H1 (cell line): Measurements from ENCODE around the gene IFNGR1. TPM values are rescaled to one million over a fixed set of nuclear protein-coding genes. Genes with fewer than 3 reads are reported as not detected.

Source experiments
- CTCF ChIA-PET: fragments of 300-600 bp; sonication (Branson Sonifier 250); formaldehyde crosslinking; loops from one replicate; lab custom pipeline; 2021; ENCODE audit not compliant: partially characterized antibody; lab: Charles Lee
- POLR2A ChIA-PET: fragments of 300-600 bp; sonication (Branson Sonifier 250); formaldehyde crosslinking; loops from one replicate; lab custom pipeline; 2021; ENCODE audit warnings: inconsistent platforms; ENCODE audit not compliant: partially characterized antibody; lab: Charles Lee
- DNase-seq, 2 experiments: peaks; one replicate each; pipeline versions ENCODE4 v3.0.0 to v3.0.0-alpha.2; 2010 to 2022; ENCODE audit warnings: low spot score in 2 of 2, low read depth in 1 of 2, mixed read lengths in 1 of 2
- FAIRE-seq: peaks from 2 replicates; lab custom pipeline; 2011; peaks lifted over from hg19 to GRCh38; lab: Jason Lieb, UNC
- H2AFZ ChIP-seq: 2 replicates; pipeline ENCODE4 v1.8.1; 2012; ENCODE audit warnings: low read length, inconsistent platforms
- H2AK5ac ChIP-seq: 2 replicates; pipeline ENCODE4 v1.6.1; 2013; ENCODE audit warnings: low read depth, low read length
- H2BK120ac ChIP-seq: replicated peaks from 2 replicates; pipeline ENCODE3; 2013; ENCODE audit warnings: low read depth, low read length, inconsistent platforms
- H2BK12ac ChIP-seq: 2 replicates; pipeline ENCODE4 v1.6.1; 2013; ENCODE audit warnings: low read depth, low read length
- H2BK15ac ChIP-seq: 2 replicates; pipeline ENCODE4 v1.6.1; 2013; ENCODE audit warnings: low read length
- H2BK20ac ChIP-seq: 2 replicates; pipeline ENCODE4 v1.6.1; 2013; ENCODE audit warnings: low read length
- H2BK5ac ChIP-seq: 2 replicates; pipeline ENCODE4 v1.6.1; 2013; ENCODE audit warnings: low read depth, low read length
- H3K14ac ChIP-seq: 2 replicates; pipeline ENCODE4 v1.6.1; 2013; ENCODE audit warnings: inconsistent platforms; ENCODE audit not compliant: insufficient read length
- H3K18ac ChIP-seq: 2 replicates; pipeline ENCODE4 v1.6.1; 2013; ENCODE audit warnings: low read length; ENCODE audit errors: extremely low read depth
- H3K23ac ChIP-seq: 2 replicates; pipeline ENCODE4 v1.6.1; 2013; ENCODE audit warnings: inconsistent platforms; ENCODE audit not compliant: insufficient read length
- H3K23me2 ChIP-seq: 2 replicates; pipeline ENCODE4 v1.6.1; 2013; ENCODE audit warnings: low read depth, low read length
- H3K27ac ChIP-seq: 2 replicates; pipeline ENCODE4 v1.6.1; 2011; ENCODE audit warnings: low read depth, low read length, inconsistent platforms
- H3K27me3 ChIP-seq, 4 experiments: replicated peaks in 1 of 4; 1 replicate in 1 of 4; 2 replicates in 3 of 4; pipeline versions ENCODE4 v1.6.1 to v1.8.1; 2011 to 2013; ENCODE audit warnings: low read length in 3 of 4, mild to moderate bottlenecking in 3 of 4, inconsistent platforms in 2 of 4, mixed read lengths in 2 of 4, moderate library complexity in 1 of 4; ENCODE audit not compliant: control insufficient read depth in 3 of 4, insufficient read depth in 3 of 4; ENCODE audit errors: extremely low read depth in 1 of 4
- H3K36me3 ChIP-seq, 4 experiments: 2 replicates each; pipeline versions ENCODE4 v1.6.1 to v1.8.1; 2011 to 2013; ENCODE audit warnings: mild to moderate bottlenecking in 4 of 4, low read length in 3 of 4, moderate library complexity in 2 of 4, control low read depth in 1 of 4, inconsistent platforms in 1 of 4; ENCODE audit not compliant: insufficient read depth in 4 of 4, control insufficient read depth in 2 of 4
- H3K4ac ChIP-seq: replicated peaks from 2 replicates; pipeline ENCODE3; 2013; ENCODE audit warnings: low read length, low read depth, mixed read lengths, inconsistent platforms; ENCODE audit not compliant: insufficient read length
- H3K4me1 ChIP-seq, 4 experiments: replicated peaks in 1 of 4; 1 replicate in 1 of 4; 2 replicates in 3 of 4; pipeline versions ENCODE4 v1.6.1 to v1.8.1; 2011 to 2013; ENCODE audit warnings: low read length in 3 of 4, inconsistent platforms in 2 of 4, mixed read lengths in 1 of 4; ENCODE audit not compliant: insufficient read depth in 4 of 4, control insufficient read depth in 3 of 4
- H3K4me2 ChIP-seq, 2 experiments: 2 replicates each; pipeline versions ENCODE4 v1.6.1 to v1.8.1; 2011 to 2013; ENCODE audit warnings: low read depth in 2 of 2, low read length in 2 of 2, control low read depth in 1 of 2, inconsistent platforms in 1 of 2, mild to moderate bottlenecking in 1 of 2; ENCODE audit not compliant: insufficient read depth in 1 of 2
- H3K4me3 ChIP-seq, 4 experiments: fragments of 200-600, 300-600 bp in 1 of 4; sonication (generic), shearing (Covaris generic), sonication (Bioruptor Twin) in 1 of 4; 2 replicates each; pipeline versions ENCODE4 v1.5.1 to v1.8.1; 2011 to 2016; ENCODE audit warnings: low read length in 4 of 4, low read depth in 3 of 4, control low read depth in 2 of 4, inconsistent platforms in 2 of 4, mild to moderate bottlenecking in 2 of 4, mixed read lengths in 1 of 4, moderate library complexity in 1 of 4; ENCODE audit not compliant: insufficient read depth in 2 of 4; ENCODE audit errors: extremely low read depth in 1 of 4
- H3K56ac ChIP-seq: replicated peaks from 2 replicates; pipeline ENCODE3; 2013; ENCODE audit warnings: low read depth, mild to moderate bottlenecking, mixed read lengths, low read length, inconsistent platforms; ENCODE audit not compliant: insufficient read length
- H3K79me1 ChIP-seq: 2 replicates; pipeline ENCODE4 v1.6.1; 2013; ENCODE audit warnings: low read depth, low read length, control low read depth
- H3K79me2 ChIP-seq, 2 experiments: 2 replicates each; pipeline versions ENCODE4 v1.6.1 to v1.8.1; 2012 to 2013; ENCODE audit warnings: low read length in 2 of 2, mild to moderate bottlenecking in 2 of 2, inconsistent platforms in 1 of 2; ENCODE audit not compliant: insufficient read depth in 2 of 2, control insufficient read depth in 1 of 2
- H3K9ac ChIP-seq, 4 experiments: replicated peaks in 1 of 4; 1 replicate in 1 of 4; 2 replicates in 3 of 4; pipeline versions ENCODE4 v1.6.1 to v1.8.1; 2011 to 2013; ENCODE audit warnings: low read depth in 3 of 4, low read length in 3 of 4, control low read depth in 2 of 4, mild to moderate bottlenecking in 2 of 4, moderate library complexity in 2 of 4, inconsistent platforms in 1 of 4; ENCODE audit errors: extremely low read depth in 1 of 4
- H3K9me3 ChIP-seq, 2 experiments: 2 replicates each; pipeline versions ENCODE4 v1.6.1 to v1.8.1; 2012 to 2013; ENCODE audit warnings: mild to moderate bottlenecking in 2 of 2, moderate library complexity in 2 of 2, control low read depth in 1 of 2, inconsistent platforms in 1 of 2, low read depth in 1 of 2, low read length in 1 of 2, mixed read lengths in 1 of 2; ENCODE audit not compliant: insufficient read depth in 2 of 2
- H4K20me1 ChIP-seq, 2 experiments: replicated peaks in 1 of 2; 2 replicates each; pipeline versions ENCODE3 to v1.8.1; 2011 to 2013; ENCODE audit warnings: inconsistent platforms in 2 of 2, low read length in 2 of 2, mild to moderate bottlenecking in 1 of 2; ENCODE audit not compliant: insufficient read depth in 2 of 2, control insufficient read depth in 1 of 2
- H4K5ac ChIP-seq: 2 replicates; pipeline ENCODE4 v1.6.1; 2013; ENCODE audit warnings: low read length, low read depth, mixed read lengths, inconsistent platforms; ENCODE audit not compliant: insufficient read length
- H4K8ac ChIP-seq: 2 replicates; pipeline ENCODE4 v1.8.0; 2013; ENCODE audit warnings: mild to moderate bottlenecking, moderate library complexity, low read length, inconsistent platforms; ENCODE audit not compliant: insufficient read depth; ENCODE audit errors: extremely low read depth
- H4K91ac ChIP-seq: replicated peaks from 2 replicates; pipeline ENCODE3; 2013; ENCODE audit warnings: low read length, mixed read lengths, inconsistent platforms; ENCODE audit not compliant: insufficient read length
- CHD1 ChIP-seq: IDR thresholded peaks from 2 replicates; pipeline ENCODE4 v1.6.1; 2012; ENCODE audit warnings: low read depth, low read length, improper control_type of control experiment
- CTBP2 ChIP-seq: IDR thresholded peaks from 2 replicates; pipeline ENCODE4 v1.7.0; 2011; ENCODE audit warnings: borderline replicate concordance, mild to moderate bottlenecking, moderate library complexity, mixed read lengths, low read length; ENCODE audit not compliant: insufficient read depth, insufficient read length
- NANOG ChIP-seq: IDR thresholded peaks from 2 replicates; pipeline ENCODE4 v1.6.1; 2011; ENCODE audit warnings: low read length, low read depth, mild to moderate bottlenecking, inconsistent platforms; ENCODE audit not compliant: insufficient read depth, poor library complexity, severe bottlenecking
- PHF8 ChIP-seq: fragments of 200-600 bp; sonication (generic); conservative IDR thresholded peaks from 2 replicates; pipeline ENCODE4 v1.7.1; 2012; ENCODE audit warnings: low read depth, mild to moderate bottlenecking, inconsistent platforms, low read length, moderate library complexity
- SP1 ChIP-seq: IDR thresholded peaks from 2 replicates; pipeline ENCODE4 v1.6.1; 2011; ENCODE audit warnings: low read depth, low read length
- TEAD4 ChIP-seq: IDR thresholded peaks from 2 replicates; pipeline ENCODE4 v1.6.1; 2012; ENCODE audit warnings: low read depth, low read length, inconsistent platforms, mixed read lengths
- WGBS, 2 experiments: shearing (Covaris generic) in 1 of 2; methylation state at CpG; one replicate each; pipeline versions ENCODE4 v1.1.6 to v1.1.7; 2013 to 2015; ENCODE audit warnings: low lambda C conversion rate in 2 of 2, mixed read lengths in 2 of 2, inconsistent platforms in 1 of 2, low coverage in 1 of 2, missing lambda C conversion rate in 1 of 2; ENCODE audit not compliant: insufficient replicate concordance in 2 of 2, insufficient coverage in 1 of 2, insufficient read length in 1 of 2; ENCODE audit errors: extremely low coverage in 1 of 2, missing lambda C conversion rate in 1 of 2; 5-methylcytosine and 5-hydroxymethylcytosine counted together
- polyA plus RNA-seq, 7 experiments: library from polyadenylated mRNA; depleted of rRNA in 3 of 7; stranded (reverse) in 5 of 7; unstranded in 2 of 7; fragments of >200 nt in 5 of 7; fragments of 200-250 nt in 2 of 7; gene quantifications; 1 replicate in 5 of 7; 2 replicates in 1 of 7; 4 replicates in 1 of 7; pipeline versions ENCODE4 v1.2.1 to v1.2.3, GENCODE V29; 2011 to 2013; ENCODE audit warnings: missing spikeins in 2 of 7, mixed read lengths in 2 of 7
- total RNA-seq: library from RNA; stranded (reverse); fragmentation: NEBNext Ultra II Directional; extraction: Animal tissue kit (Norgen Biotek cat#: 25700); gene quantifications from 2 replicates; pipeline ENCODE4 v1.2.1, GENCODE V29; 2021

Gene IFNGR1
- total and polyA plus RNA-seq, 2 of the 8 experiments (the other 6 are each of a cell fraction or from before 2014, with no cell fraction given): 9.7 to 20.9 TPM

DNA sequence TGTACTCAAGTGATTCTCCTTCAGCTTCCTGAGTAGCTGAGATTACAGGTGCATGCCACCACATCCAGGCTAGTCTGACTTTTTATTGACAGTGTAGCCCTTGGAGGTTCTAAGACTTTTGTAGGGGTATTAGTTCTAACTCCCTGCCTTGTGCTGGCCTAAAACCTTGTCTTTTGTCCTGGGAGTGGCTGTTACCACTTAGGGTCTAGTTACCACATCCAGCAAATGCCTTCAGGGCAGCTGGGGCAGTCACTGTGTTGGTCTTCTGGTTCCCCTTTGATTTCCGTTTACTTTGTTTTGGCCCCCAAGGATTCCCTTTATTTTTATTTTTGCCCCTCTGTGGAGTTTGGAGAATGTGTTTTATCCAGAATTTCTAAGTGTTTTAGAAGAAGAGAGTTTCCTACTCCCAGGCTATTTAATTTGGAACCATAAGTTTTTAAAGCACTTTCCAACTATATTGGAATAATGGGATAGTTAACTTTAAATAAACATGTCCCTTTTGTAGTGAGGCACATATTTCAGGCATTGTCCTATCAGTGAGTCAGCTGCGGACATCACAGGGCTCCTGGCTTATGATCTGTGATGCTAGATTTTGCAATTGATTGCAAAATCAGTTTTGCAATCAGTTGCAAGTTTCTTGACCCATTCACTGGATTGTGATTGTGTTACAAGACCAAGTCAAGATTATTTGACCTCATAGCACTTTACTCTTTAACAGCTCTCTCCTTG is 70.7 kb downstream of the IFNGR1 start:
- H3K27me3 ChIP-seq: no peaks in the 10 kb centered on the region
- FAIRE-seq: no peak
- ChIA-PET POLR2A (no interaction called here), CTCF (no interaction called here)
- H3K27ac ChIP-seq: no peak overlapping the region
- H3K23me2 ChIP-seq: no peaks in the 10 kb centered on the region
- no peak overlapping the region for H2BK20ac ChIP-seq
- H2BK5ac ChIP-seq: no peak overlapping the region
- no peaks in the 10 kb centered on the region for H3K9me3 ChIP-seq
- no peak overlapping the region for H3K18ac ChIP-seq
- no peak overlapping the region for H3K56ac ChIP-seq
- no peak overlapping the region for H3K14ac ChIP-seq
- H3K23ac ChIP-seq: no peak overlapping the region
- H4K91ac ChIP-seq: no peak overlapping the region
- no peaks in the 10 kb centered on the region for H3K4me1 ChIP-seq
- no peak overlapping the region for H3K4me3 ChIP-seq
- TF ChIP-seq SP1 (no peak), CHD1 (no peak), PHF8 (no peak), TEAD4 (no peak), NANOG (no peak), CTBP2 (no peak)
- no peak overlapping the region for H2BK12ac ChIP-seq
- 82% methylated on average over 2 of the region's 2 CpGs; no CpG with 5 or more reads in 1 of the 2 experiments for WGBS, 2 experiments
- H2BK15ac ChIP-seq: no peak overlapping the region
- H3K36me3 ChIP-seq: no peaks in the 10 kb centered on the region
- H2AFZ ChIP-seq: no peak overlapping the region
- H2BK120ac ChIP-seq: no peak overlapping the region
- no peak overlapping the region for H4K5ac ChIP-seq
- H3K9ac ChIP-seq: no peak overlapping the region
- no peak overlapping the region for H4K8ac ChIP-seq
- no peaks in the 10 kb centered on the region for H3K79me2 ChIP-seq
- no peaks in the 10 kb centered on the region for H4K20me1 ChIP-seq
- H3K79me1 ChIP-seq: no peaks in the 10 kb centered on the region
- H3K4me2 ChIP-seq: no peak overlapping the region
- H2AK5ac ChIP-seq: no peak overlapping the region
- DNase-seq: no peak
- H3K4ac ChIP-seq: no peak overlapping the region
